ENCODE results near the gene LRRC75B. TPM values are rescaled to one million over a fixed set of nuclear protein-coding genes. Genes with fewer than 3 reads are reported as not detected.
A peak's percentile ranks its signal among the peaks of the same experiment; 100 is the strongest.

The LRRC75B gene
- total and polyA plus RNA-seq, 2 of the 13 experiments (the other 11 are each of a cell fraction or from before 2014, with no cell fraction given), result 11.8 to 34.8 TPM

- TF ChIP-seq HNRNPLL (IDR thresholded peaks at IDR 0.05; ENCODE audit: low read depth, low read length, poor library complexity, severe bottlenecking), result peak; percentile 40
- 0 out of 2 replicates have a peak, but pooled peaks have one; percentile 24 for TF ChIP-seq LCORL (IDR thresholded peaks at IDR 0.05)
- no peak for TF ChIP-seq LCORL (CRISPR knock-in tag; IDR thresholded peaks at IDR 0.05)
- no peak for TF ChIP-seq RXRA (CRISPR knock-in tag; IDR thresholded peaks at IDR 0.05)
- peak; percentile 43; the same call in 1 of the 2 replicates for TF ChIP-seq NFIC (IDR thresholded peaks at IDR 0.05; ENCODE audit: low read length)
- TF ChIP-seq KDM2A (CRISPR knock-in tag; IDR thresholded peaks at IDR 0.05; ENCODE audit: borderline replicate concordance, low read depth), result 0 out of 2 replicates have a peak, but pooled peaks have one; percentile 20
- peak; percentile 19; the same call in 1 of the 2 replicates for TF ChIP-seq MYC (CRISPR knock-in tag; IDR thresholded peaks at IDR 0.05; ENCODE audit: borderline replicate concordance)
- no peak for TF ChIP-seq ZNF691 (CRISPR knock-in tag; IDR thresholded peaks at IDR 0.05; ENCODE audit: borderline replicate concordance, low read depth)
- 0 out of 2 replicates have a peak, but pooled peaks have one; percentile 61 for TF ChIP-seq ZNF121 (CRISPR knock-in tag; IDR thresholded peaks at IDR 0.05)
- peak; percentile 32; the same call in 1 of the 2 replicates for TF ChIP-seq TFAP4 (IDR thresholded peaks at IDR 0.05; ENCODE audit: borderline replicate concordance, low read depth)
- TF ChIP-seq CBX2 (IDR thresholded peaks at IDR 0.05; ENCODE audit: low read depth, low read length), result no peak
- no peak for TF ChIP-seq CBX2 (CRISPR knock-in tag; IDR thresholded peaks at IDR 0.05; ENCODE audit: low read depth)
- peak; percentile 44; the same call in 1 of the 2 replicates for TF ChIP-seq POLR2G (IDR thresholded peaks at IDR 0.05; ENCODE audit: low read depth, low read length)
- peak; percentile 10 for TF ChIP-seq TAF15 (IDR thresholded peaks at IDR 0.05; ENCODE audit: low read depth, low read length, poor library complexity, severe bottlenecking)
- TF ChIP-seq RBM39 (IDR thresholded peaks at IDR 0.05; ENCODE audit: low read depth, low read length, poor library complexity, severe bottlenecking), result peak; percentile 52
- peak; percentile 97 for TF ChIP-seq HNRNPL (IDR thresholded peaks at IDR 0.05; ENCODE audit: low read depth, low read length)
- peak; percentile 45; the same call in 1 of the 2 replicates for TF ChIP-seq PATZ1 (CRISPR knock-in tag; IDR thresholded peaks at IDR 0.05)
- 0 out of 2 replicates have a peak, but pooled peaks have one; percentile 8 for TF ChIP-seq NRL (CRISPR knock-in tag; IDR thresholded peaks at IDR 0.05; ENCODE audit: borderline replicate concordance)
Measured at GRCh38 chr22:24588381-24588756, 4.5 kb downstream of the LRRC75B start (continued).

Measured in HepG2 (cell line).